GM12801 (cell line): ENCODE results near the gene CFAP77.

Experiments used
- TF ChIP-seq, protein P1 (sequence below): IDR thresholded peaks from one replicate; pipeline ENCODE4 v1.5.1; 2011; ENCODE audit warnings: control low read depth; ENCODE audit not compliant: insufficient read length; ENCODE audit errors: extremely low read depth

CFAP77 gene

DNA sequence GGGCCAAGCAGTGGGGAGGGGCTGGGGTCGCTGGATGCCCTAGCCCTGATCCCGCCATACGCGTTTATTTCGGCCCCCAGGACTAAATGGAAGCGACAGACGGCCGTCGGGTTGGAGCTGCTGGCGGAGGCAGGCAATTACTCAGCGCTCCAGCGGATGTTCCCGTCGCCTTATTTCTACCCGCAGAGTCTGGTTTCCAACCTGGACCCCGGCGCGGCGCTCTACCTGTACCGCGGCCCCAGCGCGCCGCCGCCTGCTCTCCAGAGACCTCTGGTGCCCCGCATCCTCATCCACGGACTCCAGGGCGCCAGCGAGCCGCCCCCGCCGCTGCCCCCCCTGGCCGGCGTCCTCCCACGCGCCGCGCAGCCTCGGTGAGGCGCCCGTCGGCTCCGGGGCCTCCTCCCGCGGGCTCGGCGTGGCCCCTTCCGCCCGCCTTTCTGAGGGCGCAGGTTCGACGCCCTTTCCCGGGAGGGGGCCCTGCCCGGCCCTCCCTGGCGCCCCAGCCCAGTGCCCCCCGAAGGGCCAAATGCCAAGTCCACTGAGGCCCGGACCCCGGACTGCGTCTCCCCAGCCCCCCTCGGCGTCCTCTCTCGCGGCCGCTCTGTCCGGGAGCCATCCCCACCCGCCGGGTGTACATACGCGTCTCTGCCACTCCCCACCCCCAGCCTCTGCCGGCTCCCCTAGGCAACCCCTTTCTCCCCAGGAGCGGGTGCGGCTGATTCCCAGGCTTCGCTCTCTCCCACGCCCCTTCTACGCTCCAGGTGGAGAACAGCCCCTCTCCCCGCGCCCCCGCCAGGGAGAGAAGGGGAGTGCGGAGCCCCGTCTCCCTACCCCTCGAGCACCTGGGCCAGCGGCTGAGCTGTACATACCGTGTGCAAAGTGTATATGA is 179.4 kb downstream of the CFAP77 start:
- TF ChIP-seq, protein P1, sequence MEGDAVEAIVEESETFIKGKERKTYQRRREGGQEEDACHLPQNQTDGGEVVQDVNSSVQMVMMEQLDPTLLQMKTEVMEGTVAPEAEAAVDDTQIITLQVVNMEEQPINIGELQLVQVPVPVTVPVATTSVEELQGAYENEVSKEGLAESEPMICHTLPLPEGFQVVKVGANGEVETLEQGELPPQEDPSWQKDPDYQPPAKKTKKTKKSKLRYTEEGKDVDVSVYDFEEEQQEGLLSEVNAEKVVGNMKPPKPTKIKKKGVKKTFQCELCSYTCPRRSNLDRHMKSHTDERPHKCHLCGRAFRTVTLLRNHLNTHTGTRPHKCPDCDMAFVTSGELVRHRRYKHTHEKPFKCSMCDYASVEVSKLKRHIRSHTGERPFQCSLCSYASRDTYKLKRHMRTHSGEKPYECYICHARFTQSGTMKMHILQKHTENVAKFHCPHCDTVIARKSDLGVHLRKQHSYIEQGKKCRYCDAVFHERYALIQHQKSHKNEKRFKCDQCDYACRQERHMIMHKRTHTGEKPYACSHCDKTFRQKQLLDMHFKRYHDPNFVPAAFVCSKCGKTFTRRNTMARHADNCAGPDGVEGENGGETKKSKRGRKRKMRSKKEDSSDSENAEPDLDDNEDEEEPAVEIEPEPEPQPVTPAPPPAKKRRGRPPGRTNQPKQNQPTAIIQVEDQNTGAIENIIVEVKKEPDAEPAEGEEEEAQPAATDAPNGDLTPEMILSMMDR, result no peak

DNA sequence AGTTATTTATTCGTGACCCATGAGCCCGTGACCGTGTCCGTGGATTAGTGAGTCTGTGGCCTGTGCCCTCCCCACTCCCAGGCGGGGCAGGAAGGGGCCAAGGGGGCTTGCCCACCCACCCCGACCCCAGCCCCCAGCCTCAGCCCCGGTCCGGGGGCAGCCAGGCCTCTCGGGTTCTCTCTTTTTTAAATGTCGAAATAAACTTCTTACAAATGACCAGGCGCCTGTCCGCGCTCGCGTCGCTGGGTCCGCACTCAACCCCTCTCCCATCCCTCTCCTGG is 180.0 kb downstream of the CFAP77 start:
- TF ChIP-seq, protein P1, result no peak

DNA sequence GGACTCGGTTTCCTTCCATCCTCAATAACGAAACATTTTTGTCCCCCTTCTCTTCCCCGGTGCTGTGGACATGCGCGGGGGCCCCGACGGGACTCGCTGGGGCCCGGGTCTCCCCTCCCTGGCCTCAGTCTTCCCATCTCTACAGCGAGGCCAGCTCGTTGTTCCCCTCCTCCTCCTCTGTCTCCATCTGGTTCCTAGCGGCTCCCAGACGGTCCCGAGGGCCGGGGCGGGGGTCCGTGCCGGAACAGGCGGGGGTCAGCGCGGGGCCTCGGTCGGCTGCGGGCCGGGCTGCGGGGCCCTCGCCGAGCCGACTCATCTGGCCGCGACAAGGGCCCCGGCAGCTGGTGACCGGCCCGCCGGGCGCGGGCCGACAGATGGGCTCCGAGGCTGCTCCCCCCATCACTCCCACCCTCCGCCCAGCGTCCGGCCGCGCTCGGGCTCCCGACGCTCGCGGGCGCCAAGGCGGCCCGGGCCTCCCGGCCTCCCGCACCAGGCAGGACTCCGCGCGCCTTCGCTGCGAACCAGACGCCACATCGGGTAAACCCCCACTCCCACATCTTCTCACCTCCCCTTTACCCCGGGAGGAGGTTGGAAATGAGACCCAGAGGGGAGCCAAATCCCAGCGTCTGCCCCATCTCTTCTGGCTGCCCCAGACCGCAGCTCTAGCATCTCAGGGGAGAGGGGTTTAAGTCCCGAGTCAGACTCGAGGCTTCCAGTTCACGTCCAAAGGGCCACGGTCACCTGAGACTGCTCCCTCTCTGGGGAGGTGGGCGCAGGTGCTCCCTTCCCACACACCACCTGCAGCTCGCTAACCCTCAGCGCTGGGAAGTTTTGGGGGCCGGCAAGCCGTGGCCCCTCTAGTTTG is 180.5 kb downstream of the CFAP77 start:
- TF ChIP-seq, protein P1, result no peak

DNA sequence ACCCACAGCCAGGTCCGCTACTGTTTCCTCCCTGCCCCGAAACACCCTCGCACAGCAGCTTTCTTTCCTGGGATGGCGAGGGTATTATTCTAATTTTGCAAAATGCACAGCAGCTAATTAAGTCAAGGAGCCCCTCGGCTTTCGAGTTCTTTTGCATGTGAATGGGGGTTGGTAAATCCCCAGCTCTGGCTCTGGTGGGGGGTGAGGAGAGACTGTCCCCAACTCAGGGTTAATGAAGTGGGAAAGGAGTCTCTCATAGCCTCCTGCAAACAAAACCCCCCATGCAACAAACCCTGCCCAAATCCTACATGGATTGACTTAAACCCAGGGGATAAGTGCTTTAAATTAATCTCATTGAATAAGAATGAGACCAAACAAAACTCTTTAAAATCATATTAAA is 181.2 kb downstream of the CFAP77 start:
- TF ChIP-seq, protein P1, result no peak

DNA sequence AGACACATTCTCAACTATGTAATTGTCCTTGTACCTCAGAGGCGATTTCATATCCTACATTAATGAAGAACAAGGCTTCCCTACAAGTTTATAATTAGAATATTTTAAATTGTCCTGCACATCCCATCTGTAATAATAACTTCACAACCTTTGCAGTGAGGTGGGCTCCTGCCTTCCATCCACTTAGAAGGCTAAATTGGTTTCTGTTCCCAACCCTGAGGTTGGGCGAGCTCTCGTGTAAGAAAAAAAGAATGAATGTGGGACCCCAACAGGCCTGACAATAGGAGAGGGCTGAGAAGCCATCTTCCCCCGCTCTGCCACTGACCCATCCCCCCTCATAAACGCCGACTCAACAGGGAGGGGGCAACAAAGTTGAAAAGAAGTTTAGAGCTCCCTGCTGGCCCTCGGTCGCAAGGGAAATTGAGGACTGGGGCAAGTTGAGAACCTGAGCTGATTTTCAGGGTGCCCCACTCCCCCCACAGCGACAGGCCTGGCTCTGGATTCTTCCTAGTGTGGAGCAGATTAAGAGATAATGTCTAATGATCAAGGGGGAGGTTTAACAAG is 181.8 kb downstream of the CFAP77 start:
- TF ChIP-seq, protein P1, result no peak

DNA sequence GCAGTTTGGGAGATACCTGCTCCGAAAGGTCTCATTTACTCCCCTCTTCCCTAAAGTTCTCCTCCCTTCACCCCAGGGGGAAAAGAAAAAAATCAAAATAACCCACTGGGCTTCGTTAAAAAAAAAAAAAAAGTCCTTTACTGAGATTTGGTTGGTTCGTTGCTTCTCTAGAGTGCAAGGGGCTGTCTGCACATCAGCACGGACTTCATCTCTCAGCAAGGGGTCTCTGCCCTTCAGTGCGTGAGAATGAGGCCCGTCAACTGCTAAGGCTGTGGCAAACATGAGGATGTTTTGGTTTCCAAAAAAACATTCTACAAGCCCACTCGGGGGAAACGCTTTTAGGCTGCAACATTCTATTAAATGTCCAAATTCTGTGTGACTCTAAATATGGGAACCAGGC is 182.4 kb downstream of the CFAP77 start:
- TF ChIP-seq, protein P1, result no peak

DNA sequence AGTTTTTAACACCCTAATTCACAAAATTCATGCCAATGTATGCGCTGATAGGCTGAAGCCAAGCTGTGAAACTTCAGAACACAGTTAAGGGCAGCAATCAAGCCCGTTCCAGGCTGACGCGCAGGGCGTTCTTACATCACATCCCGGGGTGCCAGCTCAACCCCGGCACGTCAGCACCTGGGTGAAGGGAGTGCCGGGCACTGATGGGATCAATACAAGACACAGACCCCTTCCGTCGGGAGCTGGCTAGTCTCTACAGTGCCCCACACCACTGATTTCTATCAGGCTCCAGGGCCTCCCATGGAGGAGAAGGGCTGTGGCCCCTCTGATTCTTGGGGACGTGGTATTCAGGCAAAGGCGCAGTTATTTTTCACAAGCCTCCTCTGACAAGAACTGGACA is 184.4 kb downstream of the CFAP77 start:
- TF ChIP-seq, protein P1, result no peak
